Measurements from ENCODE around the gene SHISAL2B.
"Not testable (repeated sequence)": the region's sequence is repeated elsewhere in the genome, so short reads cannot be mapped to it uniquely, and the experiment has no call there.

SHISAL2B gene

DNA sequence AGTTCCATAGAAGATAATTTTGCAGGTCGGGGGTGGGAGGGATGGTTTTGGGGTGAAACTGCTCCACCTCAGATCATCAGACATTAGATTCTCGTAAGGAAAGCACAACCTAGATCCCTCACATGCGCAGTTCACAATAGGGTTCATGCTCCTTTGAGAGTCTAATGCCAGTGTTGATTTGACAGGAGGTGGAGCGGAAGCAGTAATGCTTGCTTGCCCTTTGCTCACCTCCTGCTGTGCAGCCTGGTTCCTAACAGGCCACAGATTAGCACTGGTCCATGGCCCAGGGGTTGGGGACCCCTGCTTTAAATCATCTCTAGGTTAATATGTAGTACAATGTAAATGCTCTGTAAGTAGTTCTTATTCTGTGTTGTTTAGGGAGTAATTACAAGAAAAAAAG lies 10.5 kb downstream of the SHISAL2B start:
- no peak for DNase-seq (ENCODE audit: low read depth)

DNA sequence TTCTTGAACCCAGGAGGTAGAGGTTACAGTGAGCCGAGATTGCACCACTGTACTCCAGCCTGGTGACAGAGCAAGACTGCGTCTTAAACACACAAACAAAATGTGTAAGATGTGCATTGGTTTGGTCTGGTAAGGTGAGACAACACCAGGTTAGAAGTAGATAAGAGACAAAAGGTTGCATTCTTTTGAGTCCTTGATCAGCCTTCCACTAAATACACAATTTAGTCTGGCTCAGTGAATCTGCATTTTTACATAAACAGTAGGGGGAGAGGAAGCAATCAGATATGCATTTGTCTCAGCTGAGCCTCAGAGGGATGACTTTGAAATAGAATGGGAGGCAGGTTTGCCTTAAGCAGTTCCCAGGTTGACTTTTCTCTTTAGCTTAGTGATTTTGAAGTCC lies 15.8 kb downstream of the SHISAL2B start:
- not testable (repeated sequence) for DNase-seq (ENCODE audit: low read depth)

DNA sequence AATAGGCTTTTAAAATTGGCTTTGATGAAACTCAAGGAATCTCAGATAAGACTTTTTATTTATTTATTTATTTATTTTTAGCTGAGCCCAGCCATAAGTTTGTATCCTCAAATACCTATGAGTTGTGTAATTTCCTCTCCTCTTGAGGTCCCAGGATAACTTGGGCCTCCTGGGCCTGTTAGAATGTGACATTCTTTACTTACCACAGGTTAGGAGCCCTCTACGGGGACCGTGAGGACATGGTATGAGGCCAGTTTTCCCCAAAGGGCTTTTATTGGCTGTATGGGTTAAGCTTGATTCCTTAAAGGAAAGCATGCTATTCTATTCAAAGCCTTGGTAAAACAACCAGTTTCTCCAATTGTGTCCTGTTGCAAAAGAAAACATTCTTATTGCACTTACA lies 16.9 kb downstream of the SHISAL2B start:
- DNase-seq (ENCODE audit: low read depth) = no peak

DNA sequence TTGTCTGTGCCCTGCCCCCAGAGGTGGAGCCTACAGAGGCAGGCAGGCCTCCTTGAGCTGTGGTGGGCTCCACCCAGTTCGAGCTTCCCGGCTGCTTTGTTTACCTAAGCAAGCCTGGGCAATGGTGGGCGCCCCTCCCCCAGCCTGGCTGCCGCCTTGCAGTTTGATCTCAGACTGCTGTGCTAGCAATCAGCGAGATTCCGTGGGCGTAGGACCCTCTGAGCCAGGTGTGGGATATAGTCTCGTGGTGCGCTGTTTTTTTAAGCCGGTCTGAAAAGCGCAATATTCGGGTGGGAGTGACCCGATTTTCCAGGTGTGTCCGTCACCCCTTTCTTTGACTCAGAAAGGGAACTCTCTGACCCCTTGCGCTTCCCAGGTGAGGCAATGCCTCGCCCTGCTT lies 24.2 kb downstream of the SHISAL2B start:
- not testable (repeated sequence) for DNase-seq (ENCODE audit: low read depth)

DNA sequence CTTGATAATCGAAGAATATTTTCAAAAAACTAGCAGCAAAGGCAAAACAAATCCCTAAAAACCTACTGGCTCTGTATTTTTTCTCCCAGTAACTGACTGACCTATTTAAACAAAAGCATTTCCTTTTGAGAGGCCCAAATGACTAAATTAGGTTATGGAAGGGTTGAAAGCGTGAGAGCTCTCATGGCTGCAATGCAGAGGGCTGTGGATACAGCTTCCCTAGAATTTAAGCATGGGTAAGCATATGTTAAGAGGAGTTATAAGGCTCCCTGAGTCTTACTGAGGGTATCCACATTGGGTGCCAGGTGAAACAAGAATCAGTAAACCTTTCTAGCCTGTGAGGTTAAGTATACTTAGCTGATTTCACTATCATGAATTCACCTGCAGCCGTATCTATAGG lies 32.3 kb downstream of the SHISAL2B start:
- DNase-seq (ENCODE audit: low read depth) = no peak

DNA sequence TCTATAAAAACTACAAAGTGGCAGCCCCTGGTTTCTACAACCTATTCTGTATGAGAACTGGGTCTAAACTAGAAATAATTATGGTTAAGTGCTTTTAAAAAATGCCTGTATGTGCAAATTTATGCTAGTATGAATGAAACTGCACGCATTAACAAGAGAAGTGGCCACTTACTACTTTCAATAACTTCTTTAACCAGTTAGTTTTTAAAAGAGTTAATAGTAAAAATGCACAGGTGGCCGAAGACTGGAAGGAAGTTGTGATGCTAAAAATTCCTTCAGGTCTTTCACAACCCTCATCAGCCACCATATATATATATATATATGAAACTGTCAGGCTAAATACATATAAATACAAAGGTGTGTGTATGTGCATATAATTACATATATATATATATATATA lies 36.8 kb downstream of the SHISAL2B start:
- no peak for DNase-seq (ENCODE audit: low read depth)

DNA sequence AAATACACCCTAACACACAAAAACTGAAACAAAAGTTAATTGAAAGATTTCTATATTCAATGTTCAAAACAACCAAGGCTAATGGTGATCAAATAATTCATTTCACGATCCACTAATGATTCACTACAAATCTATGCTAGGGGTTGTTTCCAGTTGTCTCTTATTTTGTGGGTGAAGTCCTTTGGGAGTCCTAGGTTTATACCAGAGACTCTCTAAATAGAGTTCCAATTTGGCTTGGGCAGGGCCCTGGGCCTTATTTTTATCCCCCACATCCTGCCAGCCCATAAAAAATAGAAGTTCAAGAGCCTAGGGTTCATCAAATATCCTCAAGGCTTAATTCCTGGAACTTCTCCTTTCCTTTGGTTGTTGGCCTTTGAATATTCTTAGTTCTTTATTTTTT lies 52.1 kb downstream of the SHISAL2B start:
- no peak for DNase-seq (ENCODE audit: low read depth)

DNA sequence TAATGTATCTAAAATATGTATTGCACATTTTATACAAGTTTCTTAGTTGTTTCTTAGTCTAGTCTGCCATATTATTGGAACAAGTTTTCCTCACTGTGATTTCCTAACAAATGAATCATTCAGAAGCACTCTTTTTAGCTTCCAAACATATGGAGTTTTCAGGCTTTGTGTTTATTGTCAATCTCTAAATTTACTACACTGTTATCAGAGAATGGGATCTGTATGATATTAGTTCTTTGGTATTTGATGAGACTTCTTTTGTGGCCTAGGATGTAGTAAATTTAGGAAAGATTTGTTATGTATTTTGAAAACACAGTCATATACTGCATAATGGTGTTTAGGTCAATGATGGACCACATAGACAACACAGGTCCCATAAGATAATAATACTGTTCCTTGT lies 52.5 kb downstream of the SHISAL2B start:
- DNase-seq (ENCODE audit: low read depth) = no peak

DNA sequence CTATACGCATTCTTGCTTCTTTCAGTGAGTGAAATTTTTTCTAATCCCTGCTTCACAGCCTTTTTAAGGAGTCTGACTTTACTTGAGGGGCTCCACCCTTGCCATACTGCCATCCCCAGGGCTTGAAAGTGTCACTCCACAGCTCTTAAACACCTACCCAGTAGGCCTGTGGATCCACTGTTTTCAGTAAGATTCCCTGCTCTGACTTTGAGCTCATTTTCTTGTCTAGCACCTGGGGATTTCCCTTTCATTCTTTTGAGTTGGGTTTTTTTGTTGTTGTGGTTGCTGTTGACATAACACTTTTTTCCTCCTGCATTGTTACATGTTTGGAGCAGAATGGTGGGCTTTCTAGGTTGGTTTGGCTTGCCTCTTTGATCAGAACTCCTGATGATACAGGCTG lies 54.6 kb downstream of the SHISAL2B start:
- no peak for DNase-seq (ENCODE audit: low read depth)

DNA sequence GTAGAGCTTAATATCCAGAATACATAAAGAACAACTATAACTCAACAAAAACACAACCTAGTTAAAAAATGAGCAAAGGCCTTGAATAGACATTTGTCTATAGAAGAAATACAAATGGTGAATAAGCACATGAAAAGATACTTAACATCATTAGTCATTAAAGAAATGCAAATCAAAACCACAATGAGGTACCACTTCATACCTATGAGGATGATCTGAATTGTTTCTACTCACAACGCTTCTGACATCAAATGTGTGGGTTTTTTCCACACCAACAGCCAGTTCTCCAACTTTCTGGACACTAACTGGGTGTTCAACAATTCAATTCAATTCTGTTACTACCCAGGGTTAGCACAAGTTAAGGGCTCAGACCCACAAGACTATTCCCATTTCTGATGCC lies 56.1 kb downstream of the SHISAL2B start:
- DNase-seq (ENCODE audit: low read depth) = no peak

DNA sequence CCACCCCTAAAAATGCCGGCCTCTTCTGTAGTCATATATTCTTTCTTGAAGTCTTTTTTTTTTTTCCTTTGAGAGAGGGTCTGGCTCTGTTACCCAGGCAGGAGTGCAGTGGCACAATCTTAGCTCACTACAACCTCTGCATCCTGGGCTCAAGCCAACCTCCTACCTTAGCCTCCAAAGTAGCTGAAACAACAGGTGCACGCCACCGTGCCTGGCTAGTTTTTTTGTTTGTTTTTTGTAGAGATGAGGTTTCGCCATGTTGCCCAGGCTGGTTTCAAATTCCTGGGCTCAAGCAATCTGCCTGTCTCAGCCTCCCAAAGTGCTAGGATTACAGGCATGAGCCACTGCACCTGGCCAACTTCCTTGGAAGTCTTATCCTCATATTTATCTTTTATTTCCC lies 59.1 kb downstream of the SHISAL2B start:
- DNase-seq (ENCODE audit: low read depth) = no peak

DNA sequence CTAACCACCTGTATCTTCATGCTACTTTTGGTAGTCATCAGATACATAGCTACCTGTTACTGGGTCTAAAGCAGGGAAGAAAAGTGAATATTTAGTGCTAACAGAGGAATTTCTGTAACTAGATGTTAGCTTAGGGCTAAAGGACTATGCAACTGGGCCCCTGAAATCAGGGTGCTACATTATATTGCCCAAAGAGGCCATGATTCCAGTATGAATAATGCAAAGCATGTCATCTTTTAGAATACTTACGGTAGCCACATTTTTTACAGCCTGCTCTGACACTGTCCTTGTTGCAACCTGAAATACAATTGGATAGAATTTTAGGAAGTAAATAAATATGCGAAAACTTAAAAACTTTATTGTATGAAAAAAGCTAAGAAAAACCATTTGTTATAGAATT lies 63.8 kb downstream of the SHISAL2B start:
- no peak for DNase-seq (ENCODE audit: low read depth)

DNA sequence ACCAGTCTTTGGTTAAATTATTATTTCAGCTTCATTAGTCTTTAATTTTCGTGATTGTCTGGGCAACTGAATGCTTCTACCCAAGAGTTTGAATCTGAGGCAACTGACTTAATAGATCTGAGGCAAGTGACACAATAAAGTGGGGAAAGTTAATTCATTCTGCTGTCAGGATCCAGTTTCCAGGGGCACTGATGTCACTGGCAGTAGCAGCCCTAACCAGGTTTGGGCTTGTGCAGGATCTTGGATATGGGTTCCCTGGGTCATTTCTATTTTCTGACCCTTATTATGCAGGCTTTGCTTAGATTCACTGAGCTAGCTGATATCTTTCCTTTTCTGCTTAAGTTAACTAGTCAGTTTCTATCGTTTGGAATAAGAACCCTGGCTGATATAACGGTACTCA lies 68.6 kb downstream of the SHISAL2B start:
- DNase-seq (ENCODE audit: low read depth) = no peak

DNA sequence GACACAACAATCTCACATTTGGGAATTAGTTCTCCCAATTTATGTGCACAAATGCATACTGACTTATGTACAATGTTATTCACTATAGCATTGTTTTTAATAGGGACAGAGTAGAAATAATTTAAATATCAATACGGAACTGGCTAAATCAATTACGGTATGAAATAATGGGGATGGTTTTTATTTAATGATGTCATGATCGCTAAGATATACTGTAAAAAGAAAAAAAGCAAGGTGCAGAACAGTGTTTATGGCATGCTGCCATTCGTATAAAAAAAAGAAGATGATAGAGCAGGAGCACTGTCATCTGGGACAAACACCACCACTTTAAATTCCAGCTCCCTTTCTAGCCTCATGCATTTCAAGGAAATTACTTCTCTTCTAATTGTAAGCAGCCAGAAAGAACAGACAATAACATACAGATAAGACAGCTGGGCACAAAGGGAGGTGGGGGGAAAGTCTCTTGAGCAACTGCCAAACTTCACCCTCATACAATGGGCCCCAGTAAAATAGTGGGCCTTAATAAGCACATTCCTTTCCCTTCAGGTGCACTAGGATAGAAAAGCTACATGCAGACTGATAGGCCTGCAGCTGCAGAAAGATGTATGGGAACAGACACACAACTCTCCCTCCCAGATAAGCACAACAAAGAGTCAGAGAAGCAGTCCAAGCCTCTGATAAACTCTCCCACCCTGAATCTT lies 69.8 kb downstream of the SHISAL2B start:
- DNase-seq (ENCODE audit: low read depth) = no peak

DNA sequence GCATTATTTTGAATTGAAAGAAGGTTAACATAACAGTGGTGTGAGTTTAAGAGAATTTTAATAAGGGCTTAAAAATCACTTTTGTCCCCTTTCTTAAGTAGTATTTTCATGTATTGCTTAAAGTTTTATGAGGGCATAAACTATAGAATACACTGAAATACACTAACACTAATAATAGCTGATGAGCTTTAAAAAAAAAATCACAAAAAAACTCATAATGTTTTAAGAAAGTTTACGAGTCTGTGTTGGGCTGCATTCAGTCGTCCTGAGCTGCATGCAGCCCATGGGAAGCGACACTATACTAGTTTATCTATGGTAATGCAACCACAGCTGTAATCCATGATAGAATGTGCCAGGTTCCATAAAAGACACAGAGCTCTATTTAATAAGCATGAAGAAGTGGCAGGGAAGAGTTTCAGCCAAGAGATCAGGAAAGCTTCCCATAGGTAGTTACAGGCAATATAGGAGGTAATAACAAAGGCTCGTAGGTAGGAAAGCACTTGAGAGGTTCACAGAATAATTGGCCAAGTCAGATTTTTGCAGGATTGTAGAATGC lies 73.7 kb downstream of the SHISAL2B start:
- no peak for DNase-seq (ENCODE audit: low read depth)

DNA sequence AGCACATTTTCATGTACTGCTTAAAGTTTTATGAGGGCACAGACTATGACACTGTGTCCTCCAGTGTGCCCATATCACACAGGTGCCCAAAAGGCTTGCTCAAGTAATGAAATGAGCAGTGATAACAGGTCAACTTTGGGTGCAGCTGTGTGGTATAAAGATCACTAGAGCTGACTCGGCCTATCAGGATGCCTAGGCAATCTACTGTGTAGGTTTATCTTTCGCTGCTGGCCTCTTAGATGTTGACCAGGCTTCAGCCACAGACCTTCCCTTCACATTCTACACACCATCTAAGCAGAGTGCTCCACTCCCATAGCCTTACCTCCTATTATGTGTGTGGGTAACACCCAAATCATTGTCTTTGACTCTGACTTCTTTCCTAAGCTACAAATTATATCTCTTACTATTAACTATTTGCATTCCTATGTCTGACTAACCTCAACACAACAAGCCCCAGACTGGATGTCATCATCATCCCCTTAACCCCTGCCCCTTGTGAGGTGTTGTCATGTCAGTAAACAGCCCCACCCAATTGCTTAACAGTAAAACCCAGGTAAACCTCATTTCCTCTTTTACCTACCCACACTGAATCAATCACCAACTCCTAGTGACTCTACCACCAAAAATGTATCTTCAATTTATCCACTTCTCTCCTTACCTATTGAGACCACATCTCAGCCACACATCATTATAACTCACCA lies 75.7 kb downstream of the SHISAL2B start:
- no peak for DNase-seq (ENCODE audit: low read depth)

DNA sequence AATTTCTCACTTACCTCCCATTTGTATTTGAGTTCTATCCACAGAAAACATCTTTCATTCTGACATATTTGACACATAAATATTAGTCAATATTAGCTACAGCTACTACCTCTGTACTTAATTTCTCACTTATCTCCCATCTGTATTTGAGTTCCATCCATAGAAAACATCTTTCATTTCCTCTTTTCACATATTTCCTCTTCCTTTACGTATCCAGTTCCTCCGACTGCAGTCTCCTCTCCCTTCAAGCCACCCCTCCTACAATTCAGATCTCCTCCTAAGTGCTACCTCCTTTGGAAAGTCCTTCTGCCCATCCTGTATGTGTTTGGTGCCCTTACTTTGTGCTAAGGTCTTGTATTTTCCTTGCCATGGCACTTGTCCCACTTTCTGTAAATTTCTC lies 76.6 kb downstream of the SHISAL2B start:
- DNase-seq (ENCODE audit: low read depth) = no peak

Data from activated T-cell treated with anti-CD3 and anti-CD28 coated beads for 24 hours (primary cell).